IMR-90 (cell line): Measurements from ENCODE around the gene BET1L.

Experiments used
- FOS ChIP-seq: fragments of 150-350 bp; IDR thresholded peaks from 2 replicates; pipeline ENCODE4 v1.6.1; 2016; ENCODE audit warnings: low read depth, low read length
- MXI1 ChIP-seq: IDR thresholded peaks from 2 replicates; pipeline ENCODE4 v1.6.1; 2012; ENCODE audit warnings: low read depth, mild to moderate bottlenecking, low read length, moderate library complexity, borderline replicate concordance
- POLR2A ChIP-seq: IDR thresholded peaks from 2 replicates; pipeline ENCODE4 v1.6.1; 2012; ENCODE audit warnings: mild to moderate bottlenecking, low read depth, low read length
- SMC3 ChIP-seq: fragments of 150-350 bp; IDR thresholded peaks from 2 replicates; pipeline ENCODE4 v1.6.1; 2016; ENCODE audit warnings: low read depth, mild to moderate bottlenecking, antibody characterized with exemption, low read length, moderate library complexity
- TF ChIP-seq, protein P1 (sequence below): conservative IDR thresholded peaks from 2 replicates; pipeline ENCODE4 v1.5.1; 2012; ENCODE audit warnings: mild to moderate bottlenecking, low read depth, low read length, improper control_type of control experiment
- TF ChIP-seq, protein P2 (sequence below): fragments of 150-350 bp; IDR thresholded peaks from 2 replicates; pipeline ENCODE4 v1.6.1; 2017; ENCODE audit warnings: mild to moderate bottlenecking, antibody characterized with exemption, low read length, low read depth

GRCh38 chr11:201966-202365 lies 5.2 kb downstream of the BET1L start:
- TF ChIP-seq POLR2A (no peak), FOS (no peak), MXI1 (no peak), SMC3 (no peak)
- TF ChIP-seq, protein P1, sequence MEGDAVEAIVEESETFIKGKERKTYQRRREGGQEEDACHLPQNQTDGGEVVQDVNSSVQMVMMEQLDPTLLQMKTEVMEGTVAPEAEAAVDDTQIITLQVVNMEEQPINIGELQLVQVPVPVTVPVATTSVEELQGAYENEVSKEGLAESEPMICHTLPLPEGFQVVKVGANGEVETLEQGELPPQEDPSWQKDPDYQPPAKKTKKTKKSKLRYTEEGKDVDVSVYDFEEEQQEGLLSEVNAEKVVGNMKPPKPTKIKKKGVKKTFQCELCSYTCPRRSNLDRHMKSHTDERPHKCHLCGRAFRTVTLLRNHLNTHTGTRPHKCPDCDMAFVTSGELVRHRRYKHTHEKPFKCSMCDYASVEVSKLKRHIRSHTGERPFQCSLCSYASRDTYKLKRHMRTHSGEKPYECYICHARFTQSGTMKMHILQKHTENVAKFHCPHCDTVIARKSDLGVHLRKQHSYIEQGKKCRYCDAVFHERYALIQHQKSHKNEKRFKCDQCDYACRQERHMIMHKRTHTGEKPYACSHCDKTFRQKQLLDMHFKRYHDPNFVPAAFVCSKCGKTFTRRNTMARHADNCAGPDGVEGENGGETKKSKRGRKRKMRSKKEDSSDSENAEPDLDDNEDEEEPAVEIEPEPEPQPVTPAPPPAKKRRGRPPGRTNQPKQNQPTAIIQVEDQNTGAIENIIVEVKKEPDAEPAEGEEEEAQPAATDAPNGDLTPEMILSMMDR, result no peak
- TF ChIP-seq, protein P2, sequence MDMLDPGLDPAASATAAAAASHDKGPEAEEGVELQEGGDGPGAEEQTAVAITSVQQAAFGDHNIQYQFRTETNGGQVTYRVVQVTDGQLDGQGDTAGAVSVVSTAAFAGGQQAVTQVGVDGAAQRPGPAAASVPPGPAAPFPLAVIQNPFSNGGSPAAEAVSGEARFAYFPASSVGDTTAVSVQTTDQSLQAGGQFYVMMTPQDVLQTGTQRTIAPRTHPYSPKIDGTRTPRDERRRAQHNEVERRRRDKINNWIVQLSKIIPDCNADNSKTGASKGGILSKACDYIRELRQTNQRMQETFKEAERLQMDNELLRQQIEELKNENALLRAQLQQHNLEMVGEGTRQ, result no peak
